ENCODE data around the gene COA6. TPM values are rescaled to one million over a fixed set of nuclear protein-coding genes. Genes with fewer than 3 reads are reported as not detected.

Gene COA6
- 39.0 TPM for total RNA-seq
- long read RNA-seq, transcript COA6-203 (3 exons, 710 nt) = major isoform, 16 of 29 reads
- long read RNA-seq, transcript COA6-201 (2 exons, 1,013 nt) = minor isoform, 6 of 29 reads
- long read RNA-seq, partial matches to known transcripts = 1 of 29 reads
- long read RNA-seq, other reads (novel, unspliced or antisense) = 2 of 29 reads

- peaks cover 29% of the 10 kb centered on the region for H3K36me3 ChIP-seq
- H3K27me3 ChIP-seq (ENCODE audit: low read depth) = no peaks in the 10 kb centered on the region
- no peak for TF ChIP-seq CTCF (IDR thresholded peaks at IDR 0.05; ENCODE audit: borderline replicate concordance)
- H3K4me1 ChIP-seq = peaks cover 39% of the 10 kb centered on the region
- peak; percentile 91 for DNase-seq
- peak within 1 kb of the TSS; percentile 100 for H3K27ac ChIP-seq (replicated peaks)
- intact Hi-C loops (cut with micrococcal nuclease) = no loop called here
- H3K4me3 ChIP-seq = peak within 1 kb of the TSS; percentile 92
- no peaks in the 10 kb centered on the region for H3K9me3 ChIP-seq (replicated peaks)
Measured at GRCh38 chr1:234373064-234373958, at the start of gene COA6. Gene COA6 (plus strand): TSS chr1:234373456. CDS start chr1:234373467, 11 bp downstream.

- H3K4me3 ChIP-seq = no peak overlapping the region
- no peak overlapping the region for H3K27ac ChIP-seq (replicated peaks)
- DNase-seq = no peak
- H3K36me3 ChIP-seq = no peaks in the 10 kb centered on the region
- intact Hi-C loops (cut with micrococcal nuclease) = no loop called here
- no peaks in the 10 kb centered on the region for H3K9me3 ChIP-seq (replicated peaks)
- H3K4me1 ChIP-seq = peaks cover 7% of the 10 kb centered on the region
- no peak for TF ChIP-seq CTCF (IDR thresholded peaks at IDR 0.05; ENCODE audit: borderline replicate concordance)
- H3K27me3 ChIP-seq (ENCODE audit: low read depth) = peaks cover 76% of the 10 kb centered on the region
Measured at GRCh38 chr1:234324821-234325220, 48.4 kb upstream of the COA6 start.

- no peaks in the 10 kb centered on the region for H3K36me3 ChIP-seq
- peaks cover 72% of the 10 kb centered on the region for H3K27me3 ChIP-seq (ENCODE audit: low read depth)
- TF ChIP-seq CTCF (IDR thresholded peaks at IDR 0.05; ENCODE audit: borderline replicate concordance) = no peak
- no peak for DNase-seq
- intact Hi-C loops (cut with micrococcal nuclease) = no loop called here
- H3K4me3 ChIP-seq = peak overlapping the region; percentile 60
- H3K4me1 ChIP-seq = peaks cover 7% of the 10 kb centered on the region
- no peak overlapping the region for H3K27ac ChIP-seq (replicated peaks)
- H3K9me3 ChIP-seq (replicated peaks) = no peaks in the 10 kb centered on the region
Measured at GRCh38 chr1:234325878-234326496, 47.3 kb upstream of the COA6 start.

- Histone ChIP-seq H3K27ac (replicated peaks) (no peak overlapping the region), H3K36me3 (no peaks in the 10 kb centered on the region), H3K4me3 (peak overlapping the region; percentile 60), H3K4me1 (peaks cover 7% of the 10 kb centered on the region), H3K9me3 (replicated peaks) (no peaks in the 10 kb centered on the region), H3K27me3 (ENCODE audit: low read depth) (peaks cover 68% of the 10 kb centered on the region)
- TF ChIP-seq CTCF (IDR thresholded peaks at IDR 0.05; ENCODE audit: borderline replicate concordance) = peak; percentile 83
- intact Hi-C loops (cut with micrococcal nuclease) = no loop called here
- peak; percentile 23 for DNase-seq
Measured at GRCh38 chr1:234326497-234327366, 46.5 kb upstream of the COA6 start.
